ENCODE measurements around the gene NAA80. TPM values are rescaled to one million over a fixed set of nuclear protein-coding genes. Genes with fewer than 3 reads are reported as not detected.
"Not testable (repeated sequence)": the region's sequence is repeated elsewhere in the genome, so short reads cannot be mapped to it uniquely, and the experiment has no call there.

The NAA80 gene
- total RNA-seq, 1 donor from 2014 or later = 18.1 TPM

DNA sequence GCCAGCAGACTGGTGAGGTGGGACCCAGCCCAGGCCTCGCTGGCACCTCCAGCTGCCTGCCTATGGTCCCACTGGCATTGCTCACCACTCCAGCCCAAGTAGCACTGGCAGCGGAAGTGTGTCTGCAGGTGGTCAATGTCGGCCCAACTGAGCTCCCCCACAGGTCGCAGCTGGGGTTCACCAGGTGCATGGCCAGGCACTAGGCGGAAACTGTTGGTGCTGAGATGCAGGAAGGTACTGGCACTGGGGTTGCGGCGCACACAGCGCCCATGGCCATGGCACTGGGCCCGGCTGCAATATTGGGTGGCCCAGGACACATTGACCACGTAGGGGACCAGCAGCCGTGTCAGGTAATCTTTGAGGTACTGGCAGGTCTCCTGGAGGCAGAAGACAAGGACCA, 19.0 kb upstream of the NAA80 start:
- Mint-ChIP-seq H3K4me3 (peak overlapping the region; percentile 57), H3K4me1 (ENCODE audit: low read depth) (peaks cover 29% of the 10 kb centered on the region), H3K27ac (no peak overlapping the region), H3K36me3 (ENCODE audit: low read depth) (peaks cover 19% of the 10 kb centered on the region), H3K27me3 (ENCODE audit: insufficient read depth) (no peaks in the 10 kb centered on the region), H3K9me3 (no peaks in the 10 kb centered on the region)
- no peak for DNase-seq (ENCODE audit: low spot score)
- intact Hi-C loops (cut with micrococcal nuclease) = no loop called here

DNA sequence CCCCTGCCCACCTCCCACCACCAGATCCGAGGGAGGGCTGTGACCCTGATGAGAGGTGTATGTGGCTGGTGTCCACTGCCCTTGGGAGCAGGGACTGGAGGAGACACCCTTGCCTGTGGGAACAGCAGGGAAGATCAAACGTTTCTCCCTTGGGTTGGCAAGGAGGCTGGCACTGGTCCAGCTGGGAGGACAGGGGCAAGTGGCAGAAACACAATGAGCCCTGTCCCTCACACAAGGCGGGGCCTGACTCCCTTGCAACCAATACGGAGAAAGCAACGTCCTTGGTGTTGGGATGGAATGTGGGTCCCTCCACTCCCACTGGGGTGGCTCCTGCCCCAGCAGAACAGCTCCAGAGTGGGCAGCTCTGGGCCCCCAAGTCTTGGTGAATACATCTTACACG, 18.1 kb upstream of the NAA80 start:
- Mint-ChIP-seq H3K4me3 (no peak overlapping the region), H3K27me3 (ENCODE audit: insufficient read depth) (no peaks in the 10 kb centered on the region), H3K27ac (no peak overlapping the region), H3K36me3 (ENCODE audit: low read depth) (peaks cover 19% of the 10 kb centered on the region), H3K4me1 (ENCODE audit: low read depth) (peaks cover 29% of the 10 kb centered on the region), H3K9me3 (no peaks in the 10 kb centered on the region)
- intact Hi-C loops (cut with micrococcal nuclease) = no loop called here
- no peak for DNase-seq (ENCODE audit: low spot score)

DNA sequence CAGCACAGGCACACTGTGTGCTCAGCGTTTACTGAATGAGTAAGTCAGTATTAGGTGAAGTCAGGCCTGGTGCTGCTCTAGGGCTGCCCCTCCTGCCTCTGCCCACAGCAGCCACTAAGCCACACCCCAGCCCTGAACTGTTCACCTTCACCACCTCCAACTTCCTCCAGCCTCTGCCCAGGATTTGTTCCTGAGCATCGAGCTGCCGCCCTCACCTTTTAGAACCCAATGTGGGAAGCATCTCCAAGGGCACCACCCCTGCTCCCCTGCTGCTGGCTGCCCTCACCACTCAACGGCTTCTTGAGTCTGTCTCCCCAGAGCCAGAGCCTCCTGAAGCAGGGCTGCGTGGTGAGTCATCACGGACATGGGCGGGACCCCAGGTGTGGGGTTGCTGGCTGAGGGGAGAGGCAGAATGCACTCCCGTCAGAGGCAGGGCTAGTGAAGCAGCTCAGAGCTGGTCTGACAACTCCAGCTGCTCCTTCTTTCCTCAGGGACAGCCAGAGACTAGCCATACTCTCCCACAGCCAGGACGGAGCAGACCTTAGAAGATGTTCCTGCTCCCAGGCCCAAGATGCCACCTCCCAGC, 17.5 kb upstream of the NAA80 start:
- Mint-ChIP-seq H3K4me1 (ENCODE audit: low read depth) (peaks cover 29% of the 10 kb centered on the region), H3K27me3 (ENCODE audit: insufficient read depth) (no peaks in the 10 kb centered on the region), H3K9me3 (no peaks in the 10 kb centered on the region), H3K4me3 (no peak overlapping the region), H3K27ac (no peak overlapping the region), H3K36me3 (ENCODE audit: low read depth) (peaks cover 19% of the 10 kb centered on the region)
- intact Hi-C loops (cut with micrococcal nuclease) = no loop called here
- DNase-seq (ENCODE audit: low spot score) = no peak

DNA sequence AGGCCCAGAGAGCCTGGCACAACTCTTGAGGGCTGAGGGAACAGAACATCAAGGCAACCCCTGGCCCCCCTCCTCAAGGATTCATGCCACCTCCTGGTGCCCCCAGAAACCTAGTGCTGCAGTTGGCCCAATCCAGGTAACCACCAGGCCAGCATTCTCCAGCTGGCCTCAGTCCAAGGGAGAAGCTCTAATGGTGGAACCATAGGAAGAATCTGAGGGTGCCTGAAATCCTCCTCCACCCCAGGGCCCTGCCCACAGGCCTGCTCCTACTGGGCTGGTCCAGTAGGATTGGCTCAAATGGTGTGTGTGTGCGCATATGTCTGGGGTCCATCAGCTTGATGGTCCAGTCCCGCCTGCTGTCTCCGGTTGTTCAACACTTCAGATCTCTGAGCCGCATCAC, 15.6 kb upstream of the NAA80 start:
- Mint-ChIP-seq H3K4me3 (no peak overlapping the region), H3K27me3 (ENCODE audit: insufficient read depth) (no peaks in the 10 kb centered on the region), H3K36me3 (ENCODE audit: low read depth) (peaks cover 19% of the 10 kb centered on the region), H3K27ac (no peak overlapping the region), H3K4me1 (ENCODE audit: low read depth) (peaks cover 19% of the 10 kb centered on the region), H3K9me3 (no peaks in the 10 kb centered on the region)
- no peak for DNase-seq (ENCODE audit: low spot score)
- intact Hi-C loops (cut with micrococcal nuclease) = no loop called here

DNA sequence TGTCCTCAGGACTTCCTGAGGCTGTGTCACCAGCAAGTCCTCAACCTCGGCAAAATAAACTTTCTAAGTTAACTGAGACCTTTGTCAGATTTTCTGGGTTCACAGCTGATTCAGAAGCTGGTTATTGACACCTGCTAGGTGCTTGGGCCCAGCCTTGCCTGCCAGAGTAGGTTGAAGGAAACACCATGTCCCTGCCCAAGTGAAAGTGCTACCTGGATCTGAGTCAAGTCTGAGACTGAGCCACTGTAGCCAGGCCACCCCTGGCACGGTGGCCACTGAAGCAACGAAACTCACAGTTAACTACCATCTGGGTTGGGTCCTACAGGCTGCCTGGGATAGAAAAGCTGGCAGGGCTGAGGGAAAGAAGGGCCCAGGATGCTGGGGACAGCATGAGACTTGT, 15.1 kb upstream of the NAA80 start:
- Mint-ChIP-seq H3K27ac (no peak overlapping the region), H3K9me3 (no peaks in the 10 kb centered on the region)

DNA sequence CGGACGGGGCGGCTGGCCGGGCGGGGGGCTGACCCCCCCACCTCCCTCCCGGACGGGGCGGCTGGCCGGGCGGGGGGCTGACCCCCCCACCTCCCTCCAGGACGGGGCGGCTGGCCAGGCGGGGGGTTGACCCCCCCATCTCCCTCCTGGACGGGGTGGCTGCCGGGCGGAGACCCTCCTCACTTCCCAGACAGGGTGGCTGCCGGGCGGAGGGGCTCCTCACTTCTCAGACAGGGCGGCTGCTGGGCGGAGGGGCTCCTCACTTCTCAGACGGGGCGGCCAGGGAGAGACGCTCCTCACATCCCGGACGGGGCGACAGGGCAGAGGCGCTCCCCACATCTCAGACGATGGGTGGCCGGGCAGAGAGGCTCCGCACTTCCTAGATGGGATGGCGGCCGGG, 12.8 kb upstream of the NAA80 start:
- H3K27ac Mint-ChIP-seq; H3K9me3 Mint-ChIP-seq; H3K36me3 Mint-ChIP-seq (ENCODE audit: low read depth); DNase-seq (ENCODE audit: low spot score); H3K27me3 Mint-ChIP-seq (ENCODE audit: insufficient read depth); intact Hi-C loops (cut with micrococcal nuclease); H3K4me1 Mint-ChIP-seq (ENCODE audit: low read depth); H3K4me3 Mint-ChIP-seq: not testable (repeated sequence)

More for the DNA sequence above, 15.1 kb upstream of the NAA80 start:
- Mint-ChIP-seq H3K36me3 (ENCODE audit: low read depth) (peaks cover 16% of the 10 kb centered on the region), H3K4me1 (ENCODE audit: low read depth) (peaks cover 18% of the 10 kb centered on the region), H3K27me3 (ENCODE audit: insufficient read depth) (no peaks in the 10 kb centered on the region), H3K4me3 (no peak overlapping the region)
- intact Hi-C loops (cut with micrococcal nuclease) = no loop called here
- no peak for DNase-seq (ENCODE audit: low spot score)

DNA sequence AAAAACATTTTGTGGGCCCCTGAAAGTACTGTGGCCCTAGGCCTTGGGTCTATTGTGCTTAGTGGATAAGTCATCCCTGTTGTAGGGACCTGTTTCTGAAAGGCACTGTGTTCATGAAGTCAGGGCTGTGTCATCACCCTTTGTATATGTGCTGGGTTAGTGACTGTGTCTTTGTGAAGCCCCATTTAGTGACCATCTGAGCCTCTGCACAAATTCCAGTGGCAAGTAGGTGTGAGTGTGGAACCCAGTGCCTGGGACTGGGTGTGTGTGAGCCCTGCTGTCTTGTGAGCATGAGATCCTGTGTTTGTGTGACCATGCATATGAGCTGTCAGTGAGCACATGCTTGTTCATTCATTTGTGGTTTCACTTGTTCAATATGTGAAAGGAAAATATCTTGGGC, 5.4 kb upstream of the NAA80 start:
- H3K9me3 Mint-ChIP-seq = no peaks in the 10 kb centered on the region
- peaks cover 10% of the 10 kb centered on the region for H3K4me1 Mint-ChIP-seq (ENCODE audit: low read depth)
- no peak overlapping the region for H3K4me3 Mint-ChIP-seq
- H3K27me3 Mint-ChIP-seq (ENCODE audit: insufficient read depth) = peaks cover 1% of the 10 kb centered on the region
- H3K36me3 Mint-ChIP-seq (ENCODE audit: low read depth) = no peaks in the 10 kb centered on the region
- intact Hi-C loops (cut with micrococcal nuclease) = no loop called here
- H3K27ac Mint-ChIP-seq = no peak overlapping the region
- DNase-seq (ENCODE audit: low spot score) = no peak

DNA sequence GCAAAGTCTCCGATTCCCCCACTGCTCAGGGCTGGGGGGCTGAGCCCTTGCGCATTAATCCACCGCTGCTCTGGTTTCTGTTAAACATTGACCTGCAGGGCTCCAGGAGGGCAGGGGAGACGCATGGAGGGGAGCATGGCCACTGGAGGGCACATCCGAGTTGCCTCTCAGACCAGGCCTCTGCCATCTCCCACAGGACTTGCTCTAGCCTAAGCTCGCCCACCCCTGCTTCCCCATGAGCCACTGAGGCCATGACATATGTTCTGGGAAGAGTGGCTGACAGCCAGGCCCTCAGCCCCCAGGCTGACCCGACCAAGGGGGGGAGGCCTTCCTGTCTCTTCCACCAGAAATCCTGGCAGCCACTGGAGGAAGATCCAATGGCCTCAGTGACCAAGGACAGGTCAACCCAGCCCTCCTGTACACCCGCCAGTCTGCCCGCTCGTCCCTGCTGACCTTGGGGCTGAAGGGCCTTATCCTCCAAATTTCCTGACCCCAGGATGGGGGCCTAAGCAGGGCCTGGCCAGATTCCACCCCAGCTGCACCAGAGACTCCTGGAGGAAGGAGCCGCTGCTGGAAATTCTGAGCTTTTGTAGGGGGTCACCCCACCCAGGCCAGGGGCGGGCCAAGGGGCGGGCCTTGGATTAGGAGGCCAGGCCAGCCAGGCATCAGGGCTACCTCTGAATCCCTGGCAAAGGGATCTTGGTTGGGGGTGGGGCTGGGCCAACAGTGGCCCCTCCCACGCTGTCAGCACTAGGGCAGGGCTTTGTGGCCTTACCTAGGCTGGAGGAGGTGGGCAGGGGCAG, 4.0 kb upstream of the NAA80 start, which contains the start of gene HYAL1:
Gene HYAL1 (minus strand): TSS at position 562 of the 803 bp plus-strand sequence. CDS start 618 bp downstream, outside the sequence.
- intact Hi-C loops (cut with micrococcal nuclease) = no loop called here
- Mint-ChIP-seq H3K36me3 (ENCODE audit: low read depth) (no peaks in the 10 kb centered on the region), H3K4me1 (ENCODE audit: low read depth) (peaks cover 12% of the 10 kb centered on the region), H3K27me3 (ENCODE audit: insufficient read depth) (peaks cover 1% of the 10 kb centered on the region), H3K4me3 (no peak within 1 kb of the TSS), H3K27ac (no peak within 1 kb of the TSS), H3K9me3 (no peaks in the 10 kb centered on the region)
- no peak for DNase-seq (ENCODE audit: low spot score)

DNA sequence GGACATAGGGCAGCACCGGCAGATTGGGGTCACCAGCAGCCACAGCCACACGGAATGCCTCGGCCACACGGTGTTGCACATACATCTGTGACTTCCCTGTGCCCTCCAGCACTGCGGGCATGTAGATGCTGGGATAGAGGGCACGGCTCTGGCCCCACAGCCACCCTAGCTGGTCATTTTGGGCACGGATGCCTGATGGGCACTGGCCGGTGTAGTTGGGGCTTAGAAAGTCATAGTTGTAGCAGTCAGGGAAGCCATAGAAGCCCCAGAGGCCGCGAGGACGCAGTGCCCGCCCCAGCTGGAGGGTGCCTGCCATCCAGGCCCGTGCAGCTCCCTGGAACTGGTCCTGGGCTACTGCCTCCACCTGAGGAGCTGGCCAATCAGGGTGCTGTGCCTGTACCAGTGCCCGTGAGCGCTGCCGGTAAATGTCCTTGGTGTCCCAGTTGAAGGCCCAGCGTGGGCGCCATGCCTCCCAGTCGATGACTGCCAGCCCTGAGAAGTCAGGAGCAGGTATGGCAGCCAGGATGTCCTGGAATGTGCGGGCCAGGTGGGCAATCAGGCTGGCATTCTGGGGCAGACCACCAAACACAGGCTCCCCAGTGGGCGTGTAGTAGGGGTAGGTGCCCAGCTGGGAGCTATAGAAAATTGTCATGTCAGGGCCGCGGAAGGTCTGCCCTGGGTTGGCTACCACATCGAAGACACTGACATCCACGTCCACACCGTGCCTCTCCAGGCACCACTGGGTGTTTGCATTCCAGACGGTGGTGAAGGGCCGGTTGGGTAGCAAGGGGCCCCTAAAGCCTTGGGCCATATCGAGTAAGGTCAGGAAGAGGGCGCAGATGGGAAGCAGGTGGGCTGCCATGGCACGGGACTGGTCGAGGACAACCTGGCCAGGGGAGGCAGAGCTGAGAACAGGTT, 3.1 kb upstream of the NAA80 start:
- H3K9me3 Mint-ChIP-seq = no peaks in the 10 kb centered on the region
- DNase-seq (ENCODE audit: low spot score) = no peak
- no peaks in the 10 kb centered on the region for H3K36me3 Mint-ChIP-seq (ENCODE audit: low read depth)
- intact Hi-C loops (cut with micrococcal nuclease) = no loop called here
- H3K4me1 Mint-ChIP-seq (ENCODE audit: low read depth) = peaks cover 15% of the 10 kb centered on the region
- H3K27ac Mint-ChIP-seq = no peak overlapping the region
- H3K27me3 Mint-ChIP-seq (ENCODE audit: insufficient read depth) = peaks cover 1% of the 10 kb centered on the region
- no peak overlapping the region for H3K4me3 Mint-ChIP-seq

DNA sequence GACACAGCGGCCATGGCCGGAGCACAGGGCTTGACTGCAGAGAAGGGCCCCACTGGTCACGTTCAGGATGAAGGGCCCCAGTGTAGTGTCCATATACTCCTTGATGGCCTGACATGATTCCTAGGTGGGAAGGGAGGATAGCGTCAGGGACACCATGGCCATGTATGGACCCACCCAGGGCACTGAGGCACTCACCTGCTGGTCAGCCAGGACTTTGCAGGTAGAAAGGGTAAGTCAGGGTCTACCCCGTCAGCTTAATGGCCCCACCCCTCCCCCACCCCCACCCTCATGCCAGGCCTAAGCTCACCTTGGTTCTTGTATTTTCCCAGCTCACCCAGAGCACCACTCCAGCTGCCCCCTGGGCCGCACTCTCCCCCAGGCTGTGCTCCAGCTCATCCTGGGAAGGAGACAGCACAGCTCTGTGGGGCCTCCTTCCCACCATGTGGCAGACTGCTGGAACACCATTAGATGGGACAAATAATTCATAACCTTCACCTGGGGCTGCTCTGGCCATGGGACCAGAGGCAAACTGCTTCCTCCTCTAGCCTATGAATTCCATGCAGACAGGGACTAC, 1.6 kb upstream of the NAA80 start:
- intact Hi-C loops (cut with micrococcal nuclease) = no loop called here
- H3K4me3 Mint-ChIP-seq = peak overlapping the region; percentile 94
- H3K9me3 Mint-ChIP-seq = no peaks in the 10 kb centered on the region
- peaks cover 15% of the 10 kb centered on the region for H3K4me1 Mint-ChIP-seq (ENCODE audit: low read depth)
- peak overlapping the region; percentile 95 for H3K27ac Mint-ChIP-seq
- peaks cover 1% of the 10 kb centered on the region for H3K27me3 Mint-ChIP-seq (ENCODE audit: insufficient read depth)
- DNase-seq (ENCODE audit: low spot score) = no peak
- H3K36me3 Mint-ChIP-seq (ENCODE audit: low read depth) = no peaks in the 10 kb centered on the region

DNA sequence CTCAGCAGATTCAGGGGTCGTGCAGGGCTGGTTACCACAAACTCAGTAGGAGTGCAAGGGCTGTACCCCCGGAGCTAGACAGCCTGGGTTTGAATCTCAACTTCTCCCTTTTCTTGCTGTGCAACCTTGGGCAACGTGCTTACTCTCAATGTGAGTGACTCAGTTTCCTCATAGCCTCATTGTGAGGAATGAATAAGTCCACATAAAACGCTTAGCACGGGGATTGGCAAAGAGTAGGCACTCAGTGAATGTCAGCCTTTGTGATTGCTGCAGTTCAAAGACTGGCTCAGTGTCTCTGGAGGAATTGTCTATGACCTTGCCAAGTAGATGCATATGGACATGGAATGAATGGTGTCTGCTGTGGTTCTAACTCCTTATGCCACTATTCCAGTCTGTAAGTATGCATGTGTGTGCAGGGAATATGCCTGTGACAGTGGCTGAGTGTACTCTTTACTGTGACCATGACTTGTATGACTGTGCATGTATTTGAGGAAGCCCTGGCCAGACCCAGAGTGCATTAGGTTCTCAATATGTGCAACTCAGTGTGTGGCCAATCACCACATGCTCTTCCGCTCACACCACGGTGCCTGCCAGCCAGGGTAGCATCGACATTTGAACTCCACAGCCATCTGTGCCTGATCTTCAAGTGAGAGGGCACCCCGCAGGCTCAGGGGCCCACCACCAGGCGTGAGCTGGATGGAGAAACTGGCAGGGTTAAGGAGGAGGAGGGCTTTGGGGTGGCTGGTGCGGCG, 900 bp upstream of the NAA80 start:
- peak overlapping the region; percentile 94 for H3K4me3 Mint-ChIP-seq
- peaks cover 1% of the 10 kb centered on the region for H3K27me3 Mint-ChIP-seq (ENCODE audit: insufficient read depth)
- intact Hi-C loops (cut with micrococcal nuclease) = loop anchor here (1.0 to 5.0 kb wide), 16 partner anchors 21 to 1899 kb away; partner anchors contain the start of genes ALAS1, APEH, C3orf18 and CYB561D2
- H3K4me1 Mint-ChIP-seq (ENCODE audit: low read depth) = peaks cover 15% of the 10 kb centered on the region
- H3K27ac Mint-ChIP-seq = peak overlapping the region; percentile 95
- H3K36me3 Mint-ChIP-seq (ENCODE audit: low read depth) = no peaks in the 10 kb centered on the region
- H3K9me3 Mint-ChIP-seq = no peaks in the 10 kb centered on the region
- no peak for DNase-seq (ENCODE audit: low spot score)

DNA sequence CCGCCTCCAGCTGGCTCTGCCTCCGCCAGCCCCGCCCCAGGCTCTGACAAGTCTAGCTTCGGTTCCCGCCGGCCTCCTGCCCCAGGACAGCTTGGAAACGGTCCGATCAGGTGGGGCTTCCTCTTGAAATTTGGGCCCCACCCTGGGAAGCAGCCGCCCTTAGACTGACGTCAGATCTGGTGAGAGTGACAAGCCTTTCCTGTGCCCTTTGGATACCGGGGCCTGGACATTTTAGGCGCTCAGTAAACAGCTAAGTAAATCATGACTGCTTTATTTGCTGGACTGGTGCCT, 378 bp upstream of the NAA80 start:
- DNase-seq (ENCODE audit: low spot score) = no peak
- Mint-ChIP-seq H3K4me1 (ENCODE audit: low read depth) (peaks cover 15% of the 10 kb centered on the region), H3K9me3 (no peaks in the 10 kb centered on the region), H3K36me3 (ENCODE audit: low read depth) (no peaks in the 10 kb centered on the region), H3K4me3 (peak overlapping the region; percentile 94), H3K27ac (peak overlapping the region; percentile 95), H3K27me3 (ENCODE audit: insufficient read depth) (peaks cover 1% of the 10 kb centered on the region)
- intact Hi-C loops (cut with micrococcal nuclease) = loop anchor here (1.0 to 5.0 kb wide), 16 partner anchors 22 to 1899 kb away; partner anchors contain the start of genes ALAS1, APEH, C3orf18 and CYB561D2

Measured in activated T-helper 1 cell treated with anti-CD3 and anti-CD28 coated beads, Interleukin-12 subunit alpha, Interleukin-12 subunit beta, Interleukin-2, Interleukin-4 antibody, amounts not matched to agents 30 ng/mL and 10 ng/mL and 1 ng/mL, durations not matched to agents 14 hours and 24 hours and 36 hours (primary cell).